ENCODE results near the gene PSMB4. TPM values are rescaled to one million over a fixed set of nuclear protein-coding genes. Genes with fewer than 3 reads are reported as not detected.

Gene PSMB4
- total RNA-seq: 409 and 419 TPM in 2 replicates

GRCh38 chr1:151399324-151400171 lies at the start of gene PSMB4:
Gene PSMB4 (plus strand): TSS chr1:151399573. CDS start chr1:151399588, 15 bp downstream.

DNA sequence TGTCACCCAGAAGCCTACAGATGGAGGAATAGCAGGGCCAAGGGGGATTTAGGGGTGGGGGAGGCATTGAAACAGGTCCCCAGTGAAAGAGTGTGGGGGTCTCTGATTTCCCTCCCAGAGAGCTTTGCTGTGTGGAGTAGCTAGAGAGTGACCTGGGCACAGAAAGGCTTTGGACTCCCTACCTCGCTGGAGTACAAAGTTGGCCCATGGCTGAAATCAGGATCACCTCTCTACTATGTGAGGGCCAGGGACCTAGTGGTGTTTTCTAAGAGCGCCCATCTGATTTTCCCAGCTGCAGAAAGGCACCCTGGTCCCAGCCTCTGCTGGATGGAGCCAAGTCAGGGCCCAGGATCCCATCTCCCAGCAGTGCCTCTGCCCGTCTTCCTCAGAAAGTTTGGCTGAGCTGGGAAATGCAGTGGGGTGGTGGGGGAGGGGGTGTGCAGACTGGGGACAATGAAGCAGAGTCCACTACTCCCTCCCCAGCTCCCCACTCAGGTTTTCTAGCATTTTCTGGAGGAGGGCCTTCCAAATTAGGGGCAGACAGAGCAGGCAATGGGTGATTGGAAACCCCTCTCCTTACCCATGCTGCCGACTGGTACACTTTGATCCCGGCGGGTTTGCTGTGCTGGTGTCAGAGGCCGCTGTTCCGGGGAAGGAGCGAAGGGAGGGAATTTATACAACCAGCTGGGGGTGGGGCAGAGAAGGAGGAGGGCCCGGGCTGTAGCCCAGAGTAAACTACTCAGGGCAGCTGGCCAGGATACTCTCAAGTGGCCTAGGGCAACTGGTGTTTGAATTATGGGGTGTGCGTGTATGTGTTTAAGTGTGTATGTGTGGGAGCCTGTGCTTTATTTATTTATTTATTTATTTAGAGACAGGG lies 27.1 kb upstream of the PSMB4 start, which contains the start of gene SELENBP1:
Gene SELENBP1, minus strand, starts transcription at position 648 of the 877 bp plus-strand sequence. Its CDS starts 64 bp downstream, at position 584.

Other genes starting within 250 kb of the PSMB4 start
- gene TNFAIP8L2, start 242.9 kb upstream of the PSMB4 start, total RNA-seq: 1.1 and 1.2 TPM in 2 replicates
- 3.3 and 3.6 TPM in 2 replicates for gene LYSMD1, start 233.7 kb upstream of the PSMB4 start, total RNA-seq
- gene SCNM1, start 233.4 kb upstream of the PSMB4 start, total RNA-seq: 29.9 and 33.4 TPM in 2 replicates
- gene TMOD4, start 223.6 kb upstream of the PSMB4 start, total RNA-seq: 0.67 and 0.79 TPM in 2 replicates
- 51.5 and 63.7 TPM in 2 replicates for gene VPS72, start 209.4 kb upstream of the PSMB4 start, total RNA-seq
- gene PIP5K1A, start 201.0 kb upstream of the PSMB4 start, total RNA-seq: 37.2 and 37.5 TPM in 2 replicates
- 188 and 200 TPM in 2 replicates for gene PSMD4, start 144.8 kb upstream of the PSMB4 start, total RNA-seq
- gene ZNF687, start 117.3 kb upstream of the PSMB4 start, total RNA-seq: 14.9 and 16.9 TPM in 2 replicates
- 58.5 and 70.2 TPM in 2 replicates for gene PI4KB, start 72.2 kb upstream of the PSMB4 start, total RNA-seq
- 35.1 and 41.6 TPM in 2 replicates for gene RFX5, start 52.3 kb upstream of the PSMB4 start, total RNA-seq
- gene SELENBP1, start 26.9 kb upstream of the PSMB4 start, total RNA-seq: 1.9 and 3.4 TPM in 2 replicates
- gene POGZ, start 59.9 kb downstream of the PSMB4 start, total RNA-seq: 12.8 and 13.7 TPM in 2 replicates
- gene CGN, start 111.8 kb downstream of the PSMB4 start, total RNA-seq: 0.13 and 1.5 TPM in 2 replicates
- 3.9 and 4.9 TPM in 2 replicates for gene TUFT1, start 140.7 kb downstream of the PSMB4 start, total RNA-seq
- gene SNX27, start 212.5 kb downstream of the PSMB4 start, total RNA-seq: 11.6 and 11.8 TPM in 2 replicates

All from mammary microvascular endothelial cell (primary cell).